HG02678 (cell line): Measurements from ENCODE around the gene GREB1.

Experiments used
- ATAC-seq: cut with Tn5 transposase; IDR thresholded peaks from one replicate; pipeline ENCODE4 v1.9.1; 2021; ENCODE audit warnings: mild to moderate bottlenecking, moderate library complexity; ENCODE audit not compliant: unreplicated experiment

The GREB1 gene

DNA sequence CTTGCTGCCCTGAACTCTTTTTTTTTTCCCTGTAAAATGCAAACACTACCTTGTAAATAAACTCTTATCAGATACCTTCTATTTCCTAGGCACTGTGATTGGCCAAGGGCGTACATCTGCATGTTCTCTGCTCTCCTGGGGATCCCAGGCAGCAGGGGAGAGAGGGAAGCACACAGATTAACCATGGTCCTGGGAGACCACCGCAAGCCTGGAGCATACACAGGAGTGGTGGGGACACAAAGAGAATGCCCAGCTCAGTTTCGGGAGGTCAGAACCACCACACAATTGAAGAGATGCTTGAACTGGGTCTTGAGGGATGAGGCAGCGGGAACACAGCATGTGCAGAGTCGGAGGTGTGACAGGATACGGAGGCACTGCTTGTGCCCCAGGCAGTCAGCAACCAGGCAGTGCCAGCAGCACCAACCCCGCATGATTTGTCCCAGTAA is 2.1 kb downstream of the GREB1 start:
- ATAC-seq: no peak

GRCh38 chr2:11537951-11538350 is 4.1 kb downstream of the GREB1 start:
- ATAC-seq: no peak

- no peak for ATAC-seq
These were observed 5.7 kb downstream of the GREB1 start for GRCh38 chr2:11539317-11540147.

DNA sequence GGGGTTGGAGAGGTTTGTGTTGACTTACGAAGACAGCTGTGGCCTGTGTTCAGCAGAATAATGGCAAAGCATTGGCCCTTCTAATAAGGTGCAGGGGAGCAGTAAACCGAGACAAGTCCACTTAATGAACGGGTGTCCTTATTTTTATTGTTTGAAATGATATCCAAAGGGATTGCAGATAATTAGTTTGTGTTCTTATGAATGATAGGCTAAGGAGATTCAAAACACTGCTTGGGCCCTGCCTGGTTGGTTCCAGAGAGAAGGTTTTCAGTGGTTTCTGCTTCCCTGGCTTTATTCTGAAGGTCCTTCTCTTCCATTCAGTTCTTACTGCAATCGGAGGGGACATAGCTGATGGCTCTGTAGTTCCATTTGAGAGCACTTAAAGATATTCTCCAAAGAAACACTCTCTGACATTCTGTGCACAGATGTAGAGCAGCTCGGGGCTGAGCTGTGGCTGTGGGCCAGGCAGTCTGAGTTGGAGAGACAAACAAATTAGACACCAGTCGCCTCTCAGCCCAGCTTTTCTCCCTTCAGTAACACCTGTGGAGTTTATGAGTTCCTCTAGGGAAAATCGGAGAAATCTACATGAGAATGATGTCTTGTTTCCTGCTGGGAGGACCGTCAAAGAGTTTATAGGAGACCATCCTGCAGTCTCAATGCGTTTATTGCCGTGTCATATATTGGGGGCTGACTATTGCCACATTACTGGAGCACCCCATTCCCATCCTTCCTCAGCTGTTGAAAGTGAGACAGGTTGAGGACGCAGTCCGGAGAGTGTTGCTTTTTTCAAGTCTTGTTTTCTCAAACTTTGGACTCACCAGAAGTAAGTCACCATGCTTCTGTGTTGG is 6.5 kb downstream of the GREB1 start:
- no peak for ATAC-seq

DNA sequence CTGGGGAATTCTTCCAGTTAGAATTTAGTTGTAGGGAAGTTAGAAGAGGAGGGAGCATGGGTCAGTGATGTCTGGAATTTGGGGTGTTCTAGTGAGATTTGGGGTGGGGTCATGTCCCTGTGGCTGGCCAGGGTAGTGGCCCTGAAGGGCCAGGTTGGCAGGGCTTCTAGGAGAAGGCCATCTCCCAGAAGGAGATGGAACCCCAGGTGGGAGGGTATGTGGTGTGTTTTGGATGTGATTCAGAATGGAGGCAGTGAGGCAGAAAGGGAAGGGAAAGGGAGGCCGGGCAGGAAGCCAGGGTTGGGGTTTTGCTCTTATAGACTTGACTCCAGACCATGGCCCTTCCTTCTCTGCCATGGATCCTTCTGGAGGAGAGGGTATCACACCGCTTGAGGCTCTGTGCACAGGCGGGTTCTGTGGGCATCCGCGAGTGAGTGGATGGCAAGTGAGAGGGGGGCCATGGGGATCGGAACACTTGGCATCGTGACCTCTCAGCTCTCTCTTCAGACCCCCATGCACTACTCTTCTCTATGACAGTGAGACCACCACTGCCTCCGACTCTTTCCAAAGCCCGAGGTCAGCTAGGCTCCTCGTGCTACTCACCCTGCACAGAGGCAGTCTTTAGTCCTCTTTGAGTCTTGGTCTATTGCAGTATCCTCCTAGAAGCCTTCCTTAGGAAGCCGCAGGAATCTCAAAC is 7.3 kb downstream of the GREB1 start:
- no peak for ATAC-seq

GRCh38 chr2:11541693-11542274 is 7.9 kb downstream of the GREB1 start:
- no peak for ATAC-seq

GRCh38 chr2:11542275-11542819 is 8.5 kb downstream of the GREB1 start:
- ATAC-seq: no peak

GRCh38 chr2:11543337-11544216 is 9.7 kb downstream of the GREB1 start:
- no peak for ATAC-seq

DNA sequence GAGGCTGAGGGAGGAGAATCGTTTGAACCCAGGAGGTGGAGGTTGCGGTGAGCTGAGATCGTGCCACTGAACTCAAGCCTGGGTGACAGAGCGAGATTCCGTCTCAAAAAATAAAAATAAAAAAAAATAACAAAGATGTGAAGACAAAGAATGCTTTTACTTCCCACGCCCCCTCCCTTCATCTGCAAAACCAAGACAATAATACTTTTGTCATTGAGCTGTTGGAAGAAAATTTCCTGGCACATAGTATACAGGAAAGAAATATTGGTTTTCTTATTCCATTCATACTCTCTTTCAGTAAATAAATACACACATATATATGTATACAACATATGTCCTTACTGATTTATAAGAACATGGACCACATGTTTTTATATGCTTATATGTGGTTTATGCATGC is 12.2 kb downstream of the GREB1 start:
- no peak for ATAC-seq

GRCh38 chr2:11547912-11548497 is 14.2 kb downstream of the GREB1 start:
- ATAC-seq: no peak

DNA sequence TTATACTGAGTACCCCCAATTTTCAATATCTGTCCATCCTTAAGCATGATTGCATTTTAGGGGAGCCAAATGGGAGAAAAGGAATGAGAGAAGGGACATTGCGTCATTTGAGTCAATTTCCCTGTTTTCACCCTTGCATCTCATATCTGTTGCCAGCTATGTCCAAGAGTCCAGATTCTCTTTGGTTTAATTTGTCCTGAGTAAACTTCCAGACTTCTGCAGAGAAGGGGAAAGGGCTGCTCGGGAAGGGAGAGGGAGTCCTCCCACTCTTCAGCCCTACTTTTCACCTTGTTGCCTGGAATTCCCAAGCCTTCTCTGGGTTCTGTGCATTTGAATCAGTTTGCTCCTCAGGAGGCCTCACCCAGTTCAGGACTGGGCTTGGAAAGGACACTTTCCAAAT is 16.5 kb downstream of the GREB1 start:
- ATAC-seq: no peak

- no peak for ATAC-seq
These were observed 17.2 kb downstream of the GREB1 start for GRCh38 chr2:11550901-11551568.

GRCh38 chr2:11551569-11552259 is 17.9 kb downstream of the GREB1 start:
- no peak for ATAC-seq

GRCh38 chr2:11552260-11552638 is 18.4 kb downstream of the GREB1 start:
- ATAC-seq: no peak

DNA sequence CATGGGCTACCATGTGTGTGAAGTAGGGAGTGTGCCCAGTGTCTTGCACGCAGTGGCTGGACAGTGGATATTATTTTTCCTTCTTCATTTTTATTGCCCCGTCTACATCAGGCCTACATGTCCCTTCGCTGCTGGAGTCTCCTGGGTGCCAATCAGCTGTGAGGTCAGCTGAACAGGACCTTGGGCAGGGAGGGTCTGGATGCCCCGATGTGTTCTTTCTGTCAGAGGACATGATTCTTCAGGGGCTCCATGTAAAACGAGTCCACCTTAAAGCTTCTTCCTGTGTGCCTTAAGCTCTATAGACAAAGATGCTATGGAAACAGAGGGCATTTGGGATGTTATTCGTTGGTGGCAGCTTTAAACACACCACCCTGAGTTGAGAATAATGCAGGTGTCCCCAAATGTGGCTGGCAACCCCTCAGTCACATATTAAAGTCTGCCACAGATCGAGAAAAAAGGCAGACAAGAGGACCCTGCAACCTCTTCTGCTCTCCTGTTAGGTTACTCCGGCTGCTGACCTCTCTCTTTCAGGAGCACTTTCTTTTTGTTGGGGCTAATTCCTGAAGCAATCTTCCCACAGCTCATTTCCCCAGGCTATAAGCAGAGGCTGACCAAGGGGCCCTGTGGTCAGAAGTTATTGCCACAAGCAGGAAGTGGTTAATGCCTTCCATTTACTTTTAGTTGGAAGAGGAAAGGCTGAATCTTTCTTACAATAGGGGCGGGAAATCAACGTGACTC is 20.0 kb downstream of the GREB1 start:
- no peak for ATAC-seq

DNA sequence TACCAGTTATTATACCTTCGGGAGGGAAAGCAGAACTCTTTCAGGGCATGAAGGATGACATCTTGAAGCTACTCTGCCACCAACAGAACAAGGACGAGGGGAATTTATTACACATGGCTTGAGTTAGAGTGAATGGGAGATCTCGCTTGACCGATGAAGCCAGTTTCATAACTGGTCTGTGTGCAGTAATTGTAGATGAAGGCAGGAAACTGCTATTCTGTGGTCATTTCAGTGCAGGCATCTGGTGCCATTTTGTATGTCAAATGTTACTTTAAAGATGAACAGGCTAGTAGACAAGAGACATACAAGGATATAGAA is 20.5 kb downstream of the GREB1 start:
- no peak for ATAC-seq

- ATAC-seq: no peak
These were observed 22.4 kb downstream of the GREB1 start for GRCh38 chr2:11556101-11556806.
